Measurements from ENCODE around the gene TMBIM1. TPM values are rescaled to one million over a fixed set of nuclear protein-coding genes. Genes with fewer than 3 reads are reported as not detected.
"Not testable (repeated sequence)": the region's sequence is repeated elsewhere in the genome, so short reads cannot be mapped to it uniquely, and the experiment has no call there.

The TMBIM1 gene
- total RNA-seq, 4 donors from 2014 or later = 205 to 318 (median 287) TPM

GRCh38 chr2:218313356-218313755, 21.1 kb upstream of the TMBIM1 start:
- intact Hi-C loops (cut with DNase I; ENCODE audit: low total_unique reads) = no loop called here
- no peak overlapping the region for H3K4me3 ChIP-seq (ENCODE audit: low read depth, poor library complexity, severe bottlenecking)
- no peak for DNase-seq (ENCODE audit: low spot score in 2 of 2)
- no peak for TF ChIP-seq CTCF (IDR thresholded peaks at IDR 0.05)
- no peak for TF ChIP-seq POLR2A (IDR thresholded peaks at IDR 0.05)
- WGBS, 2 donors = 89 to 93% methylated on average over 1 of the region's 1 CpG

- TF ChIP-seq CTCF (IDR thresholded peaks at IDR 0.05) (no peak), POLR2A (IDR thresholded peaks at IDR 0.05) (no peak)
- no peak overlapping the region for H3K4me3 ChIP-seq (ENCODE audit: low read depth, poor library complexity, severe bottlenecking)
- no peak for DNase-seq (ENCODE audit: low spot score in 2 of 2)
- 40 to 44% methylated on average over 2 of the region's 2 CpGs for WGBS, 2 donors
- intact Hi-C loops (cut with DNase I; ENCODE audit: low total_unique reads) = no loop called here
Observed at GRCh38 chr2:218312267-218312756, 20.0 kb upstream of the TMBIM1 start.

GRCh38 chr2:218311541-218312266, 19.4 kb upstream of the TMBIM1 start:
- WGBS, 2 donors = 81 to 85% methylated on average over 11 of the region's 11 CpGs
- H3K4me3 ChIP-seq (ENCODE audit: low read depth, poor library complexity, severe bottlenecking); DNase-seq (ENCODE audit: low spot score in 2 of 2); intact Hi-C loops (cut with DNase I; ENCODE audit: low total_unique reads): not testable (repeated sequence)

GRCh38 chr2:218310853-218311540, 18.7 kb upstream of the TMBIM1 start:
- WGBS, 2 donors = 91 to 92% methylated on average over 11 of the region's 11 CpGs
- TF ChIP-seq POLR2A (IDR thresholded peaks at IDR 0.05) (no peak), CTCF (IDR thresholded peaks at IDR 0.05) (no peak)
- intact Hi-C loops (cut with DNase I; ENCODE audit: low total_unique reads) = no loop called here
- DNase-seq (ENCODE audit: low spot score in 2 of 2) = no peak
- H3K4me3 ChIP-seq (ENCODE audit: low read depth, poor library complexity, severe bottlenecking) = no peak overlapping the region

- no peak for TF ChIP-seq CTCF (IDR thresholded peaks at IDR 0.05)
- no peak for TF ChIP-seq POLR2A (IDR thresholded peaks at IDR 0.05)
- 89 to 91% methylated on average over 6 of the region's 6 CpGs for WGBS, 2 donors
- no peak for DNase-seq (ENCODE audit: low spot score in 2 of 2)
- intact Hi-C loops (cut with DNase I; ENCODE audit: low total_unique reads) = loop anchor here (10.0 kb wide), 2 partner anchors 47 to 917 kb away; partner anchors contain the start of genes ANKZF1, ATG9A and CATIP
- no peak overlapping the region for H3K4me3 ChIP-seq (ENCODE audit: low read depth, poor library complexity, severe bottlenecking)
Observed at GRCh38 chr2:218307415-218308090, 15.2 kb upstream of the TMBIM1 start.
